Measurements from ENCODE around the gene SIVA1.
"Not testable (repeated sequence)": the region's sequence is repeated elsewhere in the genome, so short reads cannot be mapped to it uniquely, and the experiment has no call there.

SIVA1 gene

DNA sequence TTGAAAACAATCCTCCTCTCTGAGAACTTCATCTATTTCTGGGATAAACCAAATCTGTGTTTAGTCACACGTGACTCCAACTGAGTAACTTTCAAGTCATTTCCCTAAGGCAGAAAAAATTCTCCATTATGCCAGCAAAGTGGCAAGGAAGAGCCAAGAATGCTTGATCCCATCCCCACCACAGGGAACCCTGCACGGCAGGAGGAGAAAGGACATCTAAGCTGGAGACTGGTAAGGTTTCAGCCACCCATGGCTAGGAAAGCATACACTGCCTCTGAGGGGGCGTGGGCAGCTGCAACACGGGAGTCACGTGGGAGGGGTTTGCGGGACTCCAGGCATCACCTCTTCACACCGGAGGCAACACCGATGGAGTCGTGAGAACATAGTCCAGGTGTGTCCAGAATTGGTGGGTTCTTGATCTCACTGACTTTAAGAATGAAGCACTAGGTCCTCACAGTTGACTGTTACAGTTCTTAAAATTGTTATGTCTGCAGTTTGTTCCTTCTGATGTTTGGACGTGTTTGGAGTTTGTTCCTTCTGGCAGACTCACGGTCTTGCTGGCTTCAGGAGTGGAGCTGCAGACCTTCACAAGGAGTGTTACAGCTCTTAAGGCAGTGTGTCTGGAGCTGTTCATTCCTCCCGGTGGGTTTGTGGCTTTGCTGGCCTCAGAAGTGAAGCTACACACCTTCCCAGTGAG lies 2.7 kb upstream of the SIVA1 start:
- no peak for DNase-seq (ENCODE audit: extremely low read depth, insufficient read length)
- TF ChIP-seq, protein P1, sequence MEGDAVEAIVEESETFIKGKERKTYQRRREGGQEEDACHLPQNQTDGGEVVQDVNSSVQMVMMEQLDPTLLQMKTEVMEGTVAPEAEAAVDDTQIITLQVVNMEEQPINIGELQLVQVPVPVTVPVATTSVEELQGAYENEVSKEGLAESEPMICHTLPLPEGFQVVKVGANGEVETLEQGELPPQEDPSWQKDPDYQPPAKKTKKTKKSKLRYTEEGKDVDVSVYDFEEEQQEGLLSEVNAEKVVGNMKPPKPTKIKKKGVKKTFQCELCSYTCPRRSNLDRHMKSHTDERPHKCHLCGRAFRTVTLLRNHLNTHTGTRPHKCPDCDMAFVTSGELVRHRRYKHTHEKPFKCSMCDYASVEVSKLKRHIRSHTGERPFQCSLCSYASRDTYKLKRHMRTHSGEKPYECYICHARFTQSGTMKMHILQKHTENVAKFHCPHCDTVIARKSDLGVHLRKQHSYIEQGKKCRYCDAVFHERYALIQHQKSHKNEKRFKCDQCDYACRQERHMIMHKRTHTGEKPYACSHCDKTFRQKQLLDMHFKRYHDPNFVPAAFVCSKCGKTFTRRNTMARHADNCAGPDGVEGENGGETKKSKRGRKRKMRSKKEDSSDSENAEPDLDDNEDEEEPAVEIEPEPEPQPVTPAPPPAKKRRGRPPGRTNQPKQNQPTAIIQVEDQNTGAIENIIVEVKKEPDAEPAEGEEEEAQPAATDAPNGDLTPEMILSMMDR (IDR thresholded peaks at IDR 0.05; ENCODE audit: insufficient read depth, low read length, poor library complexity, severe bottlenecking): no peak
- Histone ChIP-seq H3K27me3 (replicated peaks; ENCODE audit: control insufficient read depth, insufficient read depth, low read length) (no peaks in the 10 kb centered on the region), H3K4me3 (replicated peaks; ENCODE audit: low read depth, low read length) (no peak overlapping the region), H3K36me3 (ENCODE audit: control insufficient read depth, insufficient read depth, low read length) (peaks cover under 1% of the 10 kb centered on the region; the same call in 1 of the 2 replicates)

DNA sequence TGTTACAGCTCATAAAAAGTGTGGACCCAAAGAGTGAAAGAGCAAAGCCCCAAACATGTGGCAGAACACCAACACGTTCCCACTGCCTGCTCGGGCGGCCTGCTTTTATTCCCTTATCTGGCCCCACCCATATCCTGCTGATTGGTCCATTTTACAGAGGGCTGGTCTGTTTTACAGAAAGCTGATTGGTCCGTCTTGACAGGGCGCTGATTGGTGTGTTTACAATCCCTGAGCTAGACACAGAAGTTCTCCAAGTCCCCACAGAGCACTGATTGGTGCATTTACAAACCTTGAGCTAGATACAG lies 2.2 kb upstream of the SIVA1 start:
- DNase-seq (ENCODE audit: extremely low read depth, insufficient read length); H3K4me3 ChIP-seq (replicated peaks; ENCODE audit: low read depth, low read length); H3K27me3 ChIP-seq (replicated peaks; ENCODE audit: control insufficient read depth, insufficient read depth, low read length); H3K36me3 ChIP-seq (ENCODE audit: control insufficient read depth, insufficient read depth, low read length): not testable (repeated sequence)

DNA sequence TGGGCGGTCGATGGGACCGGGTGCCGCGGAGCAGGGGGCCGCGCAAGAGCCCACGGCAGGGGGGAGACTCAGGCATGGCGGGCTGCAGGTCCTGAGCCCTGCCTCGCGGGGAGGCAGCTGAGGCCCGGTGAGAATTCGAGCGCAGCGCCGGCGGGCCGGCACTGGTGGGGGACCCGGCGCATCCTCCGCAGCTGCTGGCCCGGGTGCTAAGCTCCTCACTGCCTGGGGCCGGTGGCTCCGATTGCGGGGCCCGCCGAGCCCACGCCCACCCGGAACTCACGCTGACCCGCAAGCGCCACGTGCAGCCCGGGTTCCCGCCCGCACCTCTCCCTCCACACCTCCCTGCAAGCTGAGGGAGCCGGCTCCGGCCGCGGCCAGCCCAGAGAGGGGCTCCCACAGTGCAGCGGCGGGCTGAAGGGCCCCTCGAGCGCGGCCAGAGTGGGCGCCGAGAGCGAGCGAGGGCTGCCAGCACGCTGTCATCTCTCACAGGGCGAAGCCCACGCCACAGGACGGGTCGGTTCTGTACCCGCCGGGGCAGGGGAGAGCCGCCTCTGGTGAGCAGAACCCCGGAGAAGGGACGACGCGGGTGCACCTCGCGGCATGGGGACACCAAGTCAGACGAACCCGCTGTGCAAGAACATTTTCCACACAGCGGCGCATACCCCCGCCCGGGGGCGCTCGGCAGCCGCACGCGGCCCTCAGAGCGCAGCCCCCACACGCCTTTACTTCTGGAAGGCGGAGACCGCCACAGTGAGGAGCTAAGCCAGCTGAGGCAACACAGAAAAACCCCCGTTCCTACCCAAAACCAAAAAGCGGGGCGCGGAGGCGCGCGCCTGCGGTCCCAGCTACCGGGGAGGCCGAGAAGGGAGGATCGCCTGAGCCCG lies 1.2 kb upstream of the SIVA1 start:
- Histone ChIP-seq H3K27me3 (replicated peaks; ENCODE audit: control insufficient read depth, insufficient read depth, low read length) (no peaks in the 10 kb centered on the region), H3K36me3 (ENCODE audit: control insufficient read depth, insufficient read depth, low read length) (peaks cover 10% of the 10 kb centered on the region), H3K4me3 (replicated peaks; ENCODE audit: low read depth, low read length) (peak overlapping the region; percentile 98)
- DNase-seq (ENCODE audit: extremely low read depth, insufficient read length): no peak
- TF ChIP-seq, protein P1 (IDR thresholded peaks at IDR 0.05; ENCODE audit: insufficient read depth, low read length, poor library complexity, severe bottlenecking): no peak

DNA sequence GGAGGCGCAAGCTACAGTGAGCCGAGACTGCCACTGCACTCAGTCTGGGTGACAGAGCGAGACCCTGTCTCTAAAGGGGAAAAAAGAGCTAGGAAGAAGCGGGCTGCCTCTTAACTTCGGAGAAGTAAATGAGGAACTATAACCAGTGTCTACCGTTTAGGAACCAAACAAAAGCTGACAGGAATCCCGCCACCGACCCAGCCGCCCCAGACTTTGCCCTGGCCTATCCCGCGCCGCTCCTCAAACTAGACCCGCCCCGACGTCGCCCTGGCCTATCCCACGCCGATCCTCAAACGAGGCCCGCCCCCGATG lies 568 bp upstream of the SIVA1 start:
- no peak for DNase-seq (ENCODE audit: extremely low read depth, insufficient read length)
- no peaks in the 10 kb centered on the region for H3K27me3 ChIP-seq (replicated peaks; ENCODE audit: control insufficient read depth, insufficient read depth, low read length)
- H3K4me3 ChIP-seq (replicated peaks; ENCODE audit: low read depth, low read length): peak overlapping the region; percentile 98
- TF ChIP-seq, protein P1 (IDR thresholded peaks at IDR 0.05; ENCODE audit: insufficient read depth, low read length, poor library complexity, severe bottlenecking): no peak
- peaks cover 10% of the 10 kb centered on the region for H3K36me3 ChIP-seq (ENCODE audit: control insufficient read depth, insufficient read depth, low read length)

DNA sequence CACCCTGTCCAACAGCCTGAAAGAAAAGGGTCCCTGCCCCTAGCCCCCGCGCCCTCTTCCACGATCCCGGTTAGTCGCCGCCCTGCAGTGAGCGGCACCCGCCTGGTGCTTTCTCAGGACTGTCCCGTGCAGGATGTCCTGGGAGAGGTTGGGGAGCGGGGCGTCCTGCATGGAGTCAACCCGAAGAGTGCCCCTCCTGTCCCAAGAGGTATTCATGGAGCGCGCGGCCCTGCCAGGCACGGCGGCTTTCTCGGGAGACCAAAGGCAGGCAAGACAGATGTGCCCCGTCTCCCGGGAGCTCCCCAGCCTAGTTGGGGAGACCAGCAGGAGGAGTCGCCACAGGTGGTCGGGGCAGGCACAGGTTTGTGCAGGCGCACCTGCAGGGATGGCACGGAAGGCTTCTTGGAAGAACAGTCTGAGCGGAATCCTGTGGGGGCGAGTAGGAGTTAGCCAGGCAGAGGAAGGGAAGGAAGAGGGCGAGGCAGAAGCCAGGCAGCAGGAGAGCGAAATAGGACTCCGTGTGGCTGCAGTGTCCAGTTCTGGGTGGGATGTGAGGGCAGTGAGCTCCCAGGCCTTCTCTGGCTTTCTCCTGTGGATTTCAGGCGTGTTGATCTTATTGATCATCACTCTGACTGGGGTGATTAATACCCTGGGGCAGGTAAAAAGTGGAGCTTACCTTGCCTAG lies 723 bp downstream of the SIVA1 start:
- no peaks in the 10 kb centered on the region for H3K27me3 ChIP-seq (replicated peaks; ENCODE audit: control insufficient read depth, insufficient read depth, low read length)
- peaks cover 16% of the 10 kb centered on the region for H3K36me3 ChIP-seq (ENCODE audit: control insufficient read depth, insufficient read depth, low read length)
- no peak for DNase-seq (ENCODE audit: extremely low read depth, insufficient read length)
- TF ChIP-seq, protein P1 (IDR thresholded peaks at IDR 0.05; ENCODE audit: insufficient read depth, low read length, poor library complexity, severe bottlenecking): no peak
- peak overlapping the region; percentile 98 for H3K4me3 ChIP-seq (replicated peaks; ENCODE audit: low read depth, low read length)
